ENCODE measurements around the gene KRTAP12-2.

- TF ChIP-seq CTCF (IDR thresholded peaks at IDR 0.05; ENCODE audit: low read depth, low read length) = no peak
- no peak for TF ChIP-seq EZH2phosphoT487 (IDR thresholded peaks at IDR 0.05; ENCODE audit: low read depth)
Measured at GRCh38 chr21:44677881-44678280, 11.2 kb upstream of the KRTAP12-2 start.

All from OCI-LY3 (cell line).